ENCODE measurements around the gene CDH16.
A peak's percentile ranks its signal among the peaks of the same experiment; 100 is the strongest.
"Not testable (repeated sequence)": the region's sequence is repeated elsewhere in the genome, so short reads cannot be mapped to it uniquely, and the experiment has no call there.

The CDH16 gene

DNA sequence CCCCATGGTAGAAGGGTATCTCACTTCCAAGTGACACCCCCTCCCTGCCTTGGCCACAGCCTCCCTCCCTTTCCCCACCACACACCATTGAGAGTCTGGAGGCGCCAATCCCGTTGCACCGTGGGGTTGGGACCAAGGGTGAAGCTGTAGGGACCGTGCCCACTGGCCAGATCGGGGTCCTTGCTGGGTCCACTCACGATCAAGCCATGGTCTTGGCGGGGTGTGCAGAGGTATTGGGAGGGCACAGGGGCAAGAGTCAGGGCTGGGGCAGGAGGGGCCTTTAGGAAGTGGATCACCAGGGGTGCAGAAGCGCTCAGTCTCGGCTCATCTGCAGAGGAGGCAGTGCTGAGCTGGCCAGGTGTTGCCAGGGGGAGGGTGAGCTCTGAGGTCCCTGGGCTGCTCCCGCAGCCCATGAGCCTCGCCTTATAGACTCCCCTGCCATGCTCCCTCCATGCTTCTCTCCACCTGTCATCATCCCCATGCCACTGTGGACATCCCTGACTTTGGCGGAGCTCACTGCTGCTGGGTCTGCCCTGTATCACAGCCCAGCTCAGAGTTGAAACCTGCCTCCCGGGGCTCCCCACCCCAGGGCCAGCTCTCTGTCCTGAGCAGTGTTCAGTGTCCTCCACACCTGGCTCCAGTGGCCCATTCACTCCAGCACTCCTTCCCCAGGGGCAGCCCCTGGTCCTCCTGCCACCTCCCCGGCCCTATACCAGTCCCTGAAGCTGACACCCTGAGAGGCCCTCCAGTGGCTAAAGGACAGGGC lies 8.3 kb downstream of the CDH16 start:
- no peak for DNase-seq

DNA sequence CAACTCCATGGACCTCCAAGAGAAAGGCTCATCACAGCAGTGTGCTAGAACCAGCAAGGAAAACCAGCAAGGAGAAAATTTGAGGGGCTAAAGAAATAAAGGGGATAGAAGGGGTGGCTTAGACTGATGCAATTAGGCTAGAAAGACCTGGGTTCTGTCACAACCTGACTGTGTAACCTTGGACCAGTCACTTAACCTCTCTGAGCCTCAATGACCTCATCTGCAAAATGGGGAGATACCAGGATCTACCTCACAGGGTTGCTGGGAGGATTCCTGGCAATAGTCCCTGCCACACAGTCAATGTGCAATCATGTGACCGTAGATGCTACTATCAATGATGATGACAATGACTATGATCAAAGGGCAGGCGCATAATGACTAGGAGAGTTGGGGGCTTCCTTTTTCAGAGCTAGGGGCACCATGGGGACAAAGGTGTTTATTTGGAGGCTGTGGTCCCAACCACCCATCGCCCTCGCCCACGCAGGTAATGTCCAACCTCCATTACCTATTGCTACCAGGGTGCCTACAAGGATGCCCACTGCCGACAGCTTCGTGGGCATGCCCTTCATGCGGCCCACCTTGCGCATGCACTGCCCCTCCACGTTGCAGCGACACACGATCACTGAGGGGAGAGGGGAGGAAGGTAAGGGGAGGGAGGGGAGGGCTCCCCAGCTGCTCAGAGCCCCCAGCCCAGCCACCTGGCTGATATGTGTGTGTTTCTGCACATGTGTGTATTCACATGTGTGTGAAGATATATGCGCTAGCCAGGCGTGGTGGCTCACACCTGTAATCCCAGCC lies 9.7 kb downstream of the CDH16 start:
- DNase-seq, result no peak

DNA sequence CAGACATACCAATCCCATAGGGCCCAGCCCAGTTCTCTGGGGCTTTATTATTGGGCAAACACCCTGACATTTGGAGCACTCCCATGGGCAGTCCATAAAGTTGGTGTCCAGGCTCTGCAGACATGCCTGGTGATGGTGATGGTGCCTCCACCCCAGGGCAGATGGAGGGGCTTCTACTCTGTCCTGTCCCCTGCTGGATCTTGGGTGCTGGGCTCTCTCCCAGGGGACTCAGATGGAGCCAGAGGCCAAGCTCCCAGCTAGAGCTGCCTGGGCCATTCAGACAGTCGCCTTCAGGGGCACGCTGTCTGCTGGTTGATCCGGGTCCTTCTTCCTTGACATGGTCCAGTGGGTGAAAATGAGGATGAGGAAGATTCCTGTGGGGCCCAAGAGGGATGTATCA lies 10.6 kb downstream of the CDH16 start:
- no peak for DNase-seq

DNA sequence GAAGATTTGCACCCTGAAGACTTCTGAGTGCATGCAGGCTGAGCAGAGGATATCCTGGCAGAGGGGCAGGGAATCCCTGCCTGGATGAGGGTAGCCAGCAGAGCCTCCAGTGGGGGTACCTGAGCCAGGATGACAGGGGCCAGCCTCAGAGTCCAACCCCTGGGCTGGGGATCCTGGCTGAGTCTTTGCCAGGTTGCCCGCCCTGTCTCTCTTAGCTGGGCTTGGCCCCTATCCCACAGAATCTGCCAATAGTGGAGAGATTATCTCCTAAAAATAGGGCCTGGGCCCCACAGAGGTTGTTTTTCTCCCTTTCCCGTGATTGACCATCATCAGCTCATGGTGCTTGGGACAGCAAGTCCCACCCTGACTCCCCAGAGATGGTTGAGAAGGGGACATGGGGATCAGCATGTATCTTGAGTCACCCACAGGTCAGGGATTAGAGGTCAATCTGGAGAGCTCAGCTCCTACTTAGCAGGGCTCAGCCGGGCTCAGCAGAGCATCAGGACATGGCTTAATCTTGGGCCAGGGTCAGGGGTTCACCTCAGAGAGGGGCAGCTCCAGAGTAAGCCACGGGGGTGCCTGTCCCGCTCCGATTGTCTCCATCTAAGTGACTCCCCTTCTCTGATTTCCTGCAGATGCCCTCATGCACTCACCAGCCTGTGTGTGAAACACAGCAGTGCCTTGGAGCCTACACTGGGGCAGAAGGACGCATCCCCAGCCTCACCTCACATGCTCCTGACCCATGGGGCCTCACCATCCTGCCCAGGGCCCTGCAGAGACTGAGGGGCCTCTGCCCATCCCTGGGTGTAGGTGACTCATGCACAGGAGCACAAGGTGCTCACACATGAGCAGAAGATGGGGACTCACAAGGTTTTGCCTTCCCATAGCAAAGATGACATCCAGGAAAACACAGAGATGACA lies 11.5 kb downstream of the CDH16 start:
- no peak for DNase-seq

DNA sequence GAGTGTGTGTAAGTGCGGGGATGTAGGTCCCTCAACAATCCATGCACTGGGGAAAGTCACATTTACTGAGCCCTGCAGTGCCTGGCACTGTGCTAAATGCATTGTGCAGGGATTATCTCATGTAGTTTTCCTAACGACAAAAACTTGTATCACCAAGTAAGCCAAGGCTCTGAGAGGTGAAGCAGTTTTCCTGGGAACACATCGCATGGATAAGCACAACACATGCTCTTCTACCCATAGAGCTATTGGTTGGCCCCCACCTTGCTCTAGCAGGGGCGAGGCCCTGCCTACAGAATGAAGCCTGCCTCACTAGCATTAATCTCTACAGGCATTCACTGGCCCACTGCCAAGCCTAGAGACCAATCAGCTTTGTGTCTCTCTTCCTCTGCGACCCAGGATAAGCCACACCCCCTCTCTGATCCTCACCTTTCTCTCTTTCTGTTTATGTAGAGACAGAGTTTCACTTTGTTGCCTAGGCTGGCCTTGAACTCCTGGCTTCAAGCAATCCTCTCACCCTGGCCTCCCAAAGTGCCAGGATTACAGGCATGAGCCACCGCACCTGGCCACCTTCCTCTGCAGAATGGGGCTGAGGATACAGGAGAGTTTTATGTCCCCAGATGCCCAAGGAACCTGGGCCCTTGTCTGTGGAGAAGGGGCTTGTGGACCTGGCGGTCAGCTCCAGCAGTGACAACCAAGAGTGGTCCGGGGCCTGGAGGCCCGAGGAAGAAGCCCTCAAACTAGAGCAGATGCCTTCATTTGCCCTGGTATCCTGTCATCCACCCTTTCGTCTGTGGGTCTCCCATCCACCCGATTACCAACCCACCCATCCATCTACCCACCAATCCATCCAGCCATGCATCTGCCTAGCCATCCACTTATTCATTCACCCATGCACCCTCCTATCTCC lies 12.8 kb downstream of the CDH16 start:
- DNase-seq, result no peak

DNA sequence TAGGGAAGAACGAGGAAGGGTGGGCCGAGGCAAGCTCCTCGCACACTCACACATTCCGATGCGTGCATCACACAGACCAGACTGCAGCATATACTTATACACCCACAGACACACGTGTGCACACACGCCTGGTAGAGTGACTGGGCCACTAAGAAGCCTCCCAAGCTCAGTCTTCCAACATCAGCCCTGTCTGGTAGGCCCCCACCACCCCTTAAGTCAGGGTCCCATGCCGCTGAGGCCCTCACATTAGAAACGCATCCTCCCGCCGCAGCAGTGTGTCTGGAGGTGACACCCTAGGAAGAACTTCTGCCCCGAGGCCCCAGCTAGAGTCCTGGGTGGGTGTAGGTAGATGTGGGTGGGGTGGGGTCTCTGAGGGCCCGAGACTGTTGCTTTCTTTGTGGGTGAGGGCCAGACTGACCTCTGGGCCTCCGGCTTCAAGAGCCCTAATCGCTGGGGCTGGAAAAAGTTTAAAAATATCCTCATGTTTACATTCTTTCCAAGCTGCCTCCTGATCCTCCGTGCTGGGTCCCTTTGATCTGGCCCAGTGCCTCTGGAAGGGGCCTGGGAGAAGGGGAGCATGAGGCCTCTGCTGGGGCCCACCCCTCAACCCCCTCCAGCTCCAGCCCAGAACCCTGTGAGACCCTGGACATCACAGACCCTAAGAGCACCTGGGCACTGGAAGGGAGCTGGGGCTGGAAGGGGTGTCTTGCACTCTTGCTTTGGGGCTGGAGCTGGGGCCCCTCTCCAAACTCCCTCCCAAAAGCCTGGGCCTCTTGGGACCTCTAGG lies 13.6 kb downstream of the CDH16 start:
- DNase-seq, result no peak

DNA sequence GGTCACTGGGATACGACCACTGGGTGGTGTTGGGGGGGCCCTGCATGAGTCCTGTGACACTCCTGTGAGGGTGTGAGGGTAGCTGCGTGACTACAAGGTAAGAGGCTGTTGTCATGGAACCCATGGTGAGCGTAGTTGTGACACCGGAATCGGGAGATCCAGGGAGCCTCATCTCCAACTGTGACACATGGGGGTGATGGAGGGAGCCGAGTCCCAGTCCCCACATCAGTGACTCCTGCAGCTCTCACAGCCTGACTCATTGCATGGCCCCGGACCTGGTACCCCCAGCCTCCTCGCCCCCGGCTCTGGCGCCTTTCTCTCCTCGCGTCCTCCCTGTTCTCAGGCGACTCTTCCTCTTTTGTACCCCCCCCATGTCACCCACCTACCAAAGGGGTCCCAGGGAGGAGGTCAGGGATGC lies 14.2 kb downstream of the CDH16 start:
- no peak for DNase-seq

DNA sequence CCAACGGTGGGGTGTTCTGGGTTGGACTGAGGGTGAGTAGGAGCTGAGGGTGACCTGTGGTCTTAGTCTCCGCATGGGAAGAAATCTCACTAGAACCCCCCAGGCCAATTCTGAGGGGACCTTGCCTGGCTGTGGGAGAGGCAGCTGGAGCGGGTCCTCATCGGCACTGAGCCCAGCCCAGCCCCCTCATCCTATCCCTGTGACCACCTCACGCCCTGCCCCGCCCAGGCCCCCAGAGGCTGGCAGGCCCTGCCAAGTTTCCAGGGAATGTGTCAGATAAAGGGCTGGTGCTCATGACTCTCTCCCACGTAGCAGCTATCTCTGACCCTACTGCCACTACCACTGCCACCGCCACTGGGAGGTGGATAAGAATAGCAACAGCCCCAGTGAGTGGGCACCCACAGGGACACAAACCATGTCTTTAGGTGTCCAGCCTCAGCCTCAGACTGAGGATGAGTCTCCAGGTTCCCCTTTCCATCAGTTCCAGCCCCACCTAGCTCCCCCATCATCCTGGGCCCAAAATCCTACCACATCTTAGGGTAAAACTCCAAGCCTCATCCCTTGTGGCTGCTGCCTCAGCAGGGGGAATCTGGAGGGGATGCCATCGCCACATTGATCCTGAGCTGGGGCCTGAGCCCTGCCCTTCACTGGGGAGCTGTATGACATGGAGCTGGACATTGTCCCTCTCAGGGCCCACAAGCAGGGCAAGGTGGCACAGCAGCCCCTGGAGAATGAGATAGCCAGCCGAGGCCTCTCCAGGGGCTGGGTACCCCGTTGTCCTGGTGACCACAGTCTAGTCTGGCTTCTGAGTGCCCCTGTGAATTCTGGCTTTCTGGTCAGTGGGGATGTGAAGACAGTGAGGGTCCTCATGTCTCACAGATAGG lies 14.9 kb downstream of the CDH16 start:
- no peak for DNase-seq

DNA sequence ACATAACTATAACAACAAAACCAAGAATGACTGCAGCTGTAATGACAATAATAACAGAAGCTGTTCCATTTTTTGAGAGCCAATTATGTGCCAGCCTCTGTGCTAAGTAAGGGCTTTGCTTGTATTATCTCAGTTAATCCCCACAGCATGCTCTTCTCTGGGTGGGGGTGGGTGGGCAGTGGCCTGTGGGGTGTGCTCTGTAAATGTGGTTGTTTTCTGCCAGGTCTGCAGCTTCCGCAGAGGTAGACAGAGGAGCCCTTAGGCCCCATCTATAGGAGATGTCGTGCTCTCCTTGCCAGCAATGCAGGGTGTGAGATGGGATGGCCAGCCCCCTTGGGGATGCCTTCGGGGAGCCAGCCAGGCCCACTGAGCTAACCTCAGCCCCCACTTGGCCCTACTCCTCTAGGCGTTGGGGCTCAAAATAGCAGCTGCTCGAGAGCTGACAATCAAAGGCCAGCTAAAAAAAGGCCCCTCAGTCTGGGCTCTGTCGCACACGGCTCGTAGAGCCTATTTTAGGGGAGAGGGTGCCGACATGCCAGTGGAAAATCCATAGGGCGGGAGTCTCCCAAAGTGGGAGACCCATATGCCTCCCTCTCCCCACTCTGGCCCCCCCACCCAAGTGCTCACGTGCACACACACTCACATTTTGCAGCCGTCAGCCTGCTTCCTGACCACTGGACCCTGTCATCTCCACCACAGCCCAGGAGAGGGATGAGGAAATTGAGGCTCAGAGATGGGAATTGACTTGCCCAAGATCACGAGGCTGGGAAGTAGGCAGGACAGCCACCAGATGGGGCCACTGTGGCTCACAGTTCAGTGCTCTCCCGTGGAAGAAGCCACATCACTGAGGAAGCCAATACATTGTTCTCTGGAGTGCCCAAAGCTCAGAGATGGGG lies 15.8 kb downstream of the CDH16 start:
- no peak for DNase-seq

DNA sequence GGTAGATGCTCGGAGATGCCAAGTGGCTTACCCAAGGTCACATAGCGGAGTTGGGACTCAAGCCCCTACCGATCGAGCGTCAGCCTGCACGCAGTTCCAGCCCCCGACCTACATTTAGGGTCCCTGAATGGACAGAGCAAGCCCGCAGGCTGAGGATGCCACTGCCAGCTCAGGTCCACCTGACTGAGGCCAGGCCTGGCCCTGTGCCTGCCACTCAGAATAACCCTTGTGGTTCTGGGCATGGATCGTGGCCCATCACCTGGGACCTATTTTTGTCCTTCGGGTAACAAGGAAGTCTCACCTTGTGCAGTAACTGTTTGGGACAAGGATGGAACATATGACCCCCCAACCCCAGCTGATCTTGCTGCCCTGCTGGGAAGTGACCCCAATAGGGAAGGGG lies 17.1 kb downstream of the CDH16 start:
- no peak for DNase-seq

DNA sequence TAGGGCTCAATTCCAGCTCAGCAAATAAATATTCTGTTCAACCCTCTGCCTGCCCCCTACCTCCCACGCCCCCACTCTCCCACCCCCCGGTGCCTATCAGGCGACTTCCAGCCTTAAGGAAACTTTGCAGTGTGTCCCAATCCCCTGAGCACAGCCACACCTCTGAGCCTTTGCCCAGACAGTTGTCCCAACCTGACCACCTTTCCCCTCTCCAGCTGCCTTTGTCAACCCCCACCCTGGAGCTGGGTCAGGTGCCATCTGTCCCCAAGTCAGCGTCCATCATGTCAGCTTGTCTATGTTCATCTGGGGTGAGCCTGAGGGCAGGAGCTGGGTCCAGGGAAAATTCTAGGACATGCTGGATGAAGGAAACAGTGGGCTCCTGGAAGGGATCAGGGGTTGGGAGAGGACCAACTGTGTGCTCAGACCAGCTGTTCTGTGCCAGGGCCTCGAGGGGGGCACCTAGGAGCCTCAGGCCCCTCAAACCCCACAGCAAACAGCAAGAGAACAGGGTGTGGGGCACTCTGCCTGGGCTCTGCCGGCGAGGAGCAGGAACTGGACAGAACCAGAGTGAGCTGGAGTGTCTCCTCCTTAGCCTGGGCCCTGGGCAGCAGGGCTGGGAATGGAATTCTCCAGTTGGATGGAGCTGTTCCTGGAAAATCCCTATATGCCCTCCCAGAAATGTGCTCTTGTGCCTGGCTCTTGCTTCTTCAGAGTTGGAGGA lies 17.8 kb downstream of the CDH16 start:
- DNase-seq, result no peak

DNA sequence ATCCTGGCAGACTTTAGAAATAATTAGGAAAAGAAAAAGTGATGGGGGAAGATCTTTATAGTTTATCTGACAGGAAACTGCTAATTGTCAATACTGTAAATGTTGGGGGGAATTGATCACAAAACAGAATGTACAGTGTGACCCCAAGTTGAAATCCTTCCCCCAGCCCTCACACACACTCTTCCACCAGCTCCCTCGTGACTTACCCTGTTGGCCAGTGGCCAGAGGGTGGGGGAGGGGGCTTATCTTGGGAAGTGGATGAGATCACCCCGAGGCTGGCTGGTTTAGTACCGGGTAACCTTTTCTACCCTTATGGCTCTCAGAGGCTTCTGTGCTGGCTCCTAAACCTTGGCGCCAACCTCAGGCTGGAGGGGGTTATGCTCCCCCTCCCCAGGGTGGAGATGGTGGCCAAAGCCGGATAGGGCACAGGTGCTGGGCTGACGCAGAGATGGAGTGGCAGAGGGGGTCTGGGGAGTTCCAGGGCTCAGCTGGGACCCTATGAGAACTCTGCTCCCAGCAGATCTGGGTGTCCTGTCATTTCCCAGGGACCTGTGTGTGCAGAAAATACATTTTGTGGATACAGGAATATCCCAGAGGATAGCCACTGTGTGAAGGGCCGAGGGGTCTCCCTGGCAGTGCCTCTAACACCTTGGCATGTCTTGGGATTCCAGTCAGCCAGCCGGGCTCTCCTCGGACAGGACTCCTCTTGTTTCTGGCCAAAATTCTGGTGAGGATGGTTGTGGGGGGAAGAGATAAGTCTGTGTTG lies 18.6 kb downstream of the CDH16 start:
- DNase-seq, result peak; percentile 55

DNA sequence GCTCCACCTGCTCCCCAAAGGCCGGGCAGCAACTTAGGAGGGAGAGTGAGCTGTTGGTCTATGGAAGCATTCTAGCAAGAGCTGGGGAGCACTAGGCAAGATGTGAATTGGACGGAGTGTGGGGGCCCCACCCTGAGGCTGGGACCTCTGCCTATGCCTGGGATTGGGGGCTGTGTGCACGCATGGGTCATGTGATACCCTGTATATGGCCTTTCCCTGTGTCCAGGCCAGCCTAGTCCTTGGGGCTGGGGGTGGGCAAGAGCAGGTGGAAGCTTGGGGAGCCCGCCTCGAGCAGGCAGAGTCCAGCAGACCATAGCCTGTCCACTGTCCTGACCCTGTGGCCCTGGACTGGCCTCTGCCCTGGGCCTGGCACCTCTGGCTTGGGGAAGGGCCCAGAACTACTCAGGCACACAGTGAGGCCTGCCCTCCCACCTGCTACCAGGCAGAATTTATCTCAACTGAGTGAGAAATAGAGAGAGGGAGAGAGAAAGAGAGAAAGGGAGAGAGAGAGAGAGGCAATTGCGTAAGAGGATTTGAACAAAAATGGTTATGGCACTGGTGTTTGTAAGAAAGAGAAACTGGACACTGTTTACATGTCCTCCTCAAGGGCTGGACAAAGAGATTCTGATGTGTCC lies 19.3 kb downstream of the CDH16 start:
- DNase-seq, result no peak

DNA sequence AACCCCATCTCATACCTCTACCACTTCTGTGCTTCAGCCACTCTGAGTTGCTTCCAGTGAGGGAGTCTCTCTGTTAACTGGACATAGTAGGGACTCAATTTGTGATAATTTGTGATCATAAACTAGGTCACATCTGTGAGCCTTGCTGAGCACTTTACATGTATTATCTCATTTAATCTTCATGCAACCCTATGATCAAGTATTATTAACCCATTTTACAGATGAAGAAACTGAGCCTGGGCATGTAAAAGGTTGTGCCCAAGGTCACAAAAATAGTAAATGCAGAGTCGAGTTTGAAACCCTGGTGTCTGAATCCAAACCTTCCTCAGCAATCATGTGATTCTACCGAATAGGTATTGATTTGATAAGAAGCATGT lies 19.8 kb downstream of the CDH16 start:
- no peak for DNase-seq

DNA sequence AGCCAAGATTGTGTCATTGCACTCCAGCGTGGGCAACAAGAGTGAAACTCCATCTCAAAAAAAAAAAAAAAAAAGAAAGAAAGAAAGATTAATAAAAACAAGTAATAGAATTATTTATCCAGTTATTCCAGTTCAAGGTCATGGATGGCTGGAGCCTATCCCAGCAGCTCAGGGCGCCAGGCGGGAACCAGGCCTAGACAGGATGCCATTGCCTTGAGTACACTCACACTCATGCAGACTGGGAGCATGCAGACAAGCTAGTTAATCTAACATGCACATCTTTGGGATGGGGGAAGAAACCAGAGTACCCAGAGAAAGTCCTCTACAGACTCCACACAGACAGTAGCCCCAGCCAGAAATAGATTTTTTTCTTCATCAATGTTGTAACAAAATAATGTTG lies 20.5 kb downstream of the CDH16 start:
- DNase-seq, result no peak

DNA sequence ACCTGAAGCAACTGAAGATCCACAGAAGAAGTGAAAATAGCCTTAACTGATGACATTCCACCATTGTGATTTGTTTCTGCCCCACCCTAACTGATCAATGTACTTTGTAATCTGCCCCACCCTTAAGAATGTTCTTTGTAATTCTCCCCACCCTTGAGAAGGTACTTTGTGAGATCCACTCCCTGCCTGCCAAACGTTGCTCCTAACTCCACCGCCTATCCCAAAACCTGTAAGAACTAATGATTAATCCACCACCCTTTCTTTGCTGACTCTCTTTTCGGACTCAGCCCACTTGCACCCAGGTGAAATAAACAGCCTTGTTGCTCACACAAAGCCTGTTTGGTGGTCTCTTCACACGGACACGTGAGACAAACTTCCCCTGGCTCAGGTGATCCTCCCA lies 22.0 kb downstream of the CDH16 start:
- not testable (repeated sequence) for DNase-seq

DNA sequence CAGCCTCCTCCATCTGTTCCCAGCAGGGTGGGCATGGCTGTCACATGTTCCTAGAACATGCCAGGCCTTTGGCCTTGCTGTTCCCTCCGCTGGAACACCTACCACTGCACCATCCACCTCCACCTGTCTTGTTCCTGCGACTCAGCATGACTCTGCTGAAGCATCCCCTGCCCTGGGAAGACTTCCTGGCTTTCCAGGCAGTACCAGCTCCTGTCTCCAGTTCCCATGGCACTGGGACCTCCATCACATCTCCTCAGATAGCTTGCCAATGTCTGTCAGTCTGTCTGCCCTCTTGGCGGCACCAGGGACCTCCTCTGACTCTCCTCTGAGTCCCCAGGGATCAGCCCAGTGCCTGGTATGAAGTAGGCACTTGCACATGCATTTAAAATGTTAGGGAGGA lies 22.7 kb downstream of the CDH16 start:
- DNase-seq, result no peak

DNA sequence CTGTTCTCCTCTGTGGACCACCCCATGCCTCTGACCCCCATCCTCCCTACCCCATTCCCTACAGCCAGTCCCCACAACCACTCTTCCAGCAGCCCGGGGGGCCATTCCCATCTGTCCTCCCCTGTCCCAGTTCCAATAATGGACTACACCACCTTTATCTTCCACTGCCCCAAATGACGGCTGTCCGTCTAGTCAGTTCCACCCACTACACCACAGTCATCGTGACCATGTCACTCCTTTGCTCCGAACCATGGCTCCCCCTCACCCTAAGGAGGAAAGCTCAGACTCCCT lies 23.1 kb downstream of the CDH16 start:
- no peak for DNase-seq
